Measurements from ENCODE around the gene ENOX1.

Gene ENOX1

GRCh38 chr13:43587376-43587775 is 199.4 kb downstream of the ENOX1 start:
- no peak for DNase-seq
- ChIA-PET POLR2A (no interaction called here), CTCF (interaction anchor here (1.1 kb wide), 1 partner anchor 13 kb away, joined by 3 read pairs; no protein-coding TSS in a partner anchor)
- H3K4me3 ChIP-seq (ENCODE audit: control insufficient read depth in 1 of 7, extremely low read depth in 1 of 7, insufficient read depth in 4 of 7, low read depth in 2 of 7, low read length in 6 of 7): no peak overlapping the region
- no peaks in the 10 kb centered on the region for H3K36me3 ChIP-seq (ENCODE audit: control insufficient read depth in 4 of 4, insufficient read depth in 4 of 4, low read length in 3 of 4)
- H3K27ac ChIP-seq (ENCODE audit: insufficient read depth in 1 of 2, low read depth in 1 of 2, low read length in 2 of 2, poor library complexity in 1 of 2, severe bottlenecking in 2 of 2): no peak overlapping the region
- no peaks in the 10 kb centered on the region for H3K4me1 ChIP-seq (ENCODE audit: control extremely low read depth in 1 of 4, control insufficient read depth in 4 of 4, insufficient read depth in 4 of 4, low read length in 3 of 4)
- no peaks in the 10 kb centered on the region for H3K9me3 ChIP-seq (ENCODE audit: control extremely low read depth in 1 of 5, control insufficient read depth in 4 of 5, insufficient read depth in 2 of 5, low read depth in 1 of 5, low read length in 4 of 5)
- no peaks in the 10 kb centered on the region for H3K27me3 ChIP-seq (replicated peaks in 2 of 5; ENCODE audit: control insufficient read depth in 4 of 5, insufficient read depth in 5 of 5, low read length in 4 of 5)

- DNase-seq: no peak
- Histone ChIP-seq H3K4me3 (ENCODE audit: control insufficient read depth in 1 of 7, extremely low read depth in 1 of 7, insufficient read depth in 4 of 7, low read depth in 2 of 7, low read length in 6 of 7) (no peak overlapping the region), H3K27me3 (replicated peaks in 2 of 5; ENCODE audit: control insufficient read depth in 4 of 5, insufficient read depth in 5 of 5, low read length in 4 of 5) (no peaks in the 10 kb centered on the region), H3K36me3 (ENCODE audit: control insufficient read depth in 4 of 4, insufficient read depth in 4 of 4, low read length in 3 of 4) (no peaks in the 10 kb centered on the region), H3K27ac (ENCODE audit: insufficient read depth in 1 of 2, low read depth in 1 of 2, low read length in 2 of 2, poor library complexity in 1 of 2, severe bottlenecking in 2 of 2) (no peak overlapping the region), H3K9me3 (ENCODE audit: control extremely low read depth in 1 of 5, control insufficient read depth in 4 of 5, insufficient read depth in 2 of 5, low read depth in 1 of 5, low read length in 4 of 5) (no peaks in the 10 kb centered on the region), H3K4me1 (ENCODE audit: control extremely low read depth in 1 of 4, control insufficient read depth in 4 of 4, insufficient read depth in 4 of 4, low read length in 3 of 4) (no peaks in the 10 kb centered on the region)
- WGBS (ENCODE audit: insufficient coverage): 100% methylated on average over 1 of the region's 3 CpGs
- ChIA-PET CTCF (no interaction called here), POLR2A (no interaction called here)
Measured at GRCh38 chr13:43584751-43585150, 202.0 kb downstream of the ENOX1 start.

- Histone ChIP-seq H3K36me3 (ENCODE audit: control insufficient read depth in 4 of 4, insufficient read depth in 4 of 4, low read length in 3 of 4) (no peaks in the 10 kb centered on the region), H3K27me3 (replicated peaks in 2 of 5; ENCODE audit: control insufficient read depth in 4 of 5, insufficient read depth in 5 of 5, low read length in 4 of 5) (no peaks in the 10 kb centered on the region), H3K4me1 (ENCODE audit: control extremely low read depth in 1 of 4, control insufficient read depth in 4 of 4, insufficient read depth in 4 of 4, low read length in 3 of 4) (no peaks in the 10 kb centered on the region), H3K9me3 (ENCODE audit: control extremely low read depth in 1 of 5, control insufficient read depth in 4 of 5, insufficient read depth in 2 of 5, low read depth in 1 of 5, low read length in 4 of 5) (no peaks in the 10 kb centered on the region), H3K4me3 (ENCODE audit: control insufficient read depth in 1 of 7, extremely low read depth in 1 of 7, insufficient read depth in 4 of 7, low read depth in 2 of 7, low read length in 6 of 7) (no peak overlapping the region), H3K27ac (ENCODE audit: insufficient read depth in 1 of 2, low read depth in 1 of 2, low read length in 2 of 2, poor library complexity in 1 of 2, severe bottlenecking in 2 of 2) (no peak overlapping the region)
- ChIA-PET POLR2A (no interaction called here), CTCF (no interaction called here)
- WGBS (ENCODE audit: insufficient coverage): 91% methylated on average over 1 of the region's 1 CpG
- no peak for DNase-seq
Measured at GRCh38 chr13:43583321-43583720, 203.5 kb downstream of the ENOX1 start.

GRCh38 chr13:43580280-43580679 is 206.5 kb downstream of the ENOX1 start:
- Histone ChIP-seq H3K27me3 (replicated peaks in 2 of 5; ENCODE audit: control insufficient read depth in 4 of 5, insufficient read depth in 5 of 5, low read length in 4 of 5) (no peaks in the 10 kb centered on the region), H3K36me3 (ENCODE audit: control insufficient read depth in 4 of 4, insufficient read depth in 4 of 4, low read length in 3 of 4) (no peaks in the 10 kb centered on the region), H3K4me3 (ENCODE audit: control insufficient read depth in 1 of 7, extremely low read depth in 1 of 7, insufficient read depth in 4 of 7, low read depth in 2 of 7, low read length in 6 of 7) (no peak overlapping the region), H3K4me1 (ENCODE audit: control extremely low read depth in 1 of 4, control insufficient read depth in 4 of 4, insufficient read depth in 4 of 4, low read length in 3 of 4) (peaks cover 0 to 4% (median 0%) of the 10 kb centered on the region in 4 experiments), H3K27ac (ENCODE audit: insufficient read depth in 1 of 2, low read depth in 1 of 2, low read length in 2 of 2, poor library complexity in 1 of 2, severe bottlenecking in 2 of 2) (no peak overlapping the region), H3K9me3 (ENCODE audit: control extremely low read depth in 1 of 5, control insufficient read depth in 4 of 5, insufficient read depth in 2 of 5, low read depth in 1 of 5, low read length in 4 of 5) (no peaks in the 10 kb centered on the region)
- ChIA-PET POLR2A (no interaction called here), CTCF (no interaction called here)
- WGBS (ENCODE audit: insufficient coverage): 100% methylated on average over 4 of the region's 4 CpGs
- DNase-seq: no peak

GRCh38 chr13:43579321-43579720 is 207.5 kb downstream of the ENOX1 start:
- peaks cover 5 to 13% (median 6%) of the 10 kb centered on the region in 4 experiments for H3K4me1 ChIP-seq (ENCODE audit: control extremely low read depth in 1 of 4, control insufficient read depth in 4 of 4, insufficient read depth in 4 of 4, low read length in 3 of 4)
- H3K27me3 ChIP-seq (replicated peaks in 2 of 5; ENCODE audit: control insufficient read depth in 4 of 5, insufficient read depth in 5 of 5, low read length in 4 of 5): no peaks in the 10 kb centered on the region
- no peak overlapping the region for H3K4me3 ChIP-seq (ENCODE audit: control insufficient read depth in 1 of 7, extremely low read depth in 1 of 7, insufficient read depth in 4 of 7, low read depth in 2 of 7, low read length in 6 of 7)
- no peaks in the 10 kb centered on the region for H3K36me3 ChIP-seq (ENCODE audit: control insufficient read depth in 4 of 4, insufficient read depth in 4 of 4, low read length in 3 of 4)
- no peaks in the 10 kb centered on the region for H3K9me3 ChIP-seq (ENCODE audit: control extremely low read depth in 1 of 5, control insufficient read depth in 4 of 5, insufficient read depth in 2 of 5, low read depth in 1 of 5, low read length in 4 of 5)
- DNase-seq: no peak
- ChIA-PET CTCF (no interaction called here), POLR2A (no interaction called here)
- H3K27ac ChIP-seq (ENCODE audit: insufficient read depth in 1 of 2, low read depth in 1 of 2, low read length in 2 of 2, poor library complexity in 1 of 2, severe bottlenecking in 2 of 2): no peak overlapping the region

GRCh38 chr13:43574605-43575004 is 212.2 kb downstream of the ENOX1 start:
- peaks cover 8 to 28% (median 13%) of the 10 kb centered on the region in 4 experiments for H3K4me1 ChIP-seq (ENCODE audit: control extremely low read depth in 1 of 4, control insufficient read depth in 4 of 4, insufficient read depth in 4 of 4, low read length in 3 of 4)
- H3K27ac ChIP-seq (ENCODE audit: insufficient read depth in 1 of 2, low read depth in 1 of 2, low read length in 2 of 2, poor library complexity in 1 of 2, severe bottlenecking in 2 of 2): peak overlapping the region in 1 of 2 experiments; percentile 31
- CTCF ChIA-PET: interaction anchor here (1.0 kb wide), 1 partner anchor 13 kb away, joined by 3 read pairs; no protein-coding TSS in a partner anchor
- no peaks in the 10 kb centered on the region for H3K27me3 ChIP-seq (replicated peaks in 2 of 5; ENCODE audit: control insufficient read depth in 4 of 5, insufficient read depth in 5 of 5, low read length in 4 of 5)
- no peaks in the 10 kb centered on the region for H3K36me3 ChIP-seq (ENCODE audit: control insufficient read depth in 4 of 4, insufficient read depth in 4 of 4, low read length in 3 of 4)
- peak overlapping the region in 4 of 7 experiments; percentile 0 to 54 (median 34) for H3K4me3 ChIP-seq (ENCODE audit: control insufficient read depth in 1 of 7, extremely low read depth in 1 of 7, insufficient read depth in 4 of 7, low read depth in 2 of 7, low read length in 6 of 7)
- POLR2A ChIA-PET: no interaction called here
- peak in 2 of 3 donors; percentile 11 to 23 for DNase-seq
- H3K9me3 ChIP-seq (ENCODE audit: control extremely low read depth in 1 of 5, control insufficient read depth in 4 of 5, insufficient read depth in 2 of 5, low read depth in 1 of 5, low read length in 4 of 5): no peaks in the 10 kb centered on the region
- WGBS (ENCODE audit: insufficient coverage): 5% methylated on average over 3 of the region's 4 CpGs

- Histone ChIP-seq H3K9me3 (ENCODE audit: control extremely low read depth in 1 of 5, control insufficient read depth in 4 of 5, insufficient read depth in 2 of 5, low read depth in 1 of 5, low read length in 4 of 5) (no peaks in the 10 kb centered on the region), H3K36me3 (ENCODE audit: control insufficient read depth in 4 of 4, insufficient read depth in 4 of 4, low read length in 3 of 4) (no peaks in the 10 kb centered on the region), H3K27me3 (replicated peaks in 2 of 5; ENCODE audit: control insufficient read depth in 4 of 5, insufficient read depth in 5 of 5, low read length in 4 of 5) (no peaks in the 10 kb centered on the region), H3K27ac (ENCODE audit: insufficient read depth in 1 of 2, low read depth in 1 of 2, low read length in 2 of 2, poor library complexity in 1 of 2, severe bottlenecking in 2 of 2) (no peak overlapping the region), H3K4me3 (ENCODE audit: control insufficient read depth in 1 of 7, extremely low read depth in 1 of 7, insufficient read depth in 4 of 7, low read depth in 2 of 7, low read length in 6 of 7) (peak overlapping the region in 2 of 7 experiments; percentile 38 to 54), H3K4me1 (ENCODE audit: control extremely low read depth in 1 of 4, control insufficient read depth in 4 of 4, insufficient read depth in 4 of 4, low read length in 3 of 4) (peaks cover 8 to 28% (median 13%) of the 10 kb centered on the region in 4 experiments)
- ChIA-PET POLR2A (no interaction called here), CTCF (interaction anchor here (1.0 kb wide), 2 partner anchors 9 to 13 kb away, joined by 3 read pairs; no protein-coding TSS in a partner anchor)
- DNase-seq: peak in 2 of 3 donors; percentile 50 to 54
- 67% methylated on average over 4 of the region's 6 CpGs for WGBS (ENCODE audit: insufficient coverage)
Measured at GRCh38 chr13:43573802-43574514, 212.8 kb downstream of the ENOX1 start.
